Ovary (tissue), 9 donors: Measurements from ENCODE around the gene MYCL. TPM values are rescaled to one million over a fixed set of nuclear protein-coding genes. Genes with fewer than 3 reads are reported as not detected.

Experiments
- DNase-seq, 5 donors: peaks; one replicate each; pipeline ENCODE4 v3.0.0-alpha.2; 2019 to 2020
- H3K27ac ChIP-seq, 2 donors: fragments of 200-600 bp; one replicate each; pipeline versions ENCODE4 v1.5.1 to v1.8.0; 2019 to 2022
- H3K27me3 ChIP-seq: fragments of 200-600 bp; one replicate; pipeline ENCODE4 v1.8.0; 2022
- H3K36me3 ChIP-seq: fragments of 200-600 bp; sonication (generic); one replicate; pipeline ENCODE4 v1.5.1; 2019
- H3K4me1 ChIP-seq: one replicate; pipeline ENCODE4 v1.8.1; 2013; ENCODE audit warnings: mild to moderate bottlenecking, moderate library complexity; ENCODE audit not compliant: insufficient read depth
- H3K4me3 ChIP-seq: fragments of 200-600 bp; sonication (generic); one replicate; pipeline ENCODE4 v1.5.1; 2017
- H3K9me3 ChIP-seq, 2 donors: fragments of 200-600 bp in 1 of 2; sonication (generic) in 1 of 2; one replicate each; pipeline versions ENCODE4 v1.5.1 to v1.8.1; 2013 to 2019; ENCODE audit warnings: mild to moderate bottlenecking in 1 of 2, moderate library complexity in 1 of 2
- CTCF ChIP-seq, 3 donors: fragments of 450-650 bp in 2 of 3; fragments of 200-600 bp in 1 of 3; IDR thresholded peaks; one replicate each; pipeline versions ENCODE4 v1.5.1 to v1.8.0; 2016 to 2022; ENCODE audit warnings: antibody characterized with exemption in 3 of 3, mild to moderate bottlenecking in 1 of 3
- EP300 ChIP-seq: sonication (generic); formaldehyde crosslinking; IDR thresholded peaks from one replicate; pipeline ENCODE4 v1.6.1; 2017; ENCODE audit warnings: antibody characterized with exemption
- POLR2A ChIP-seq: fragments of 450-650 bp; IDR thresholded peaks from one replicate; pipeline ENCODE4 v1.6.1; 2017; ENCODE audit warnings: antibody characterized with exemption, mild to moderate bottlenecking, moderate library complexity
- WGBS, 3 donors: extraction: QIAGEN DNeasy Blood & Tissue Kit in 1 of 3; methylation state at CpG; one replicate each; pipeline versions ENCODE4 v1.1.5 to v1.1.7; 2013 to 2017; 5-methylcytosine and 5-hydroxymethylcytosine counted together
- intact Hi-C, 4 donors: fragments of 100-400 bp; cut with DNase I; formaldehyde crosslinking; loops; one replicate each; pipeline versions ENCODE4 v1.11.0 to v1.15.1; 2022 to 2023
- polyA plus RNA-seq, 2 donors: library from polyadenylated mRNA; stranded (reverse); fragments of 200-250 nt in 1 of 2; fragments of 350-450 nt in 1 of 2; fragmentation: Illumina TruSeq in 1 of 2; extraction: RNeasy Lipid Tissue Mini Kit (QIAGEN cat#74804) in 1 of 2; gene quantifications; one replicate each; pipeline ENCODE4 v1.2.3, GENCODE V29; 2013 to 2014
- total RNA-seq, 7 donors: library from RNA; depleted of rRNA in 2 of 7; stranded (reverse); fragments of >200 nt in 2 of 7; fragmentation: NEBNext Ultra II Directional in 3 of 7; extraction: Animal tissue kit (Norgen Biotek cat#: 25700) in 3 of 7; gene quantifications; one replicate each; pipeline versions ENCODE4 v1.1.0 to v1.2.4, GENCODE V29; 2016 to 2023
- donor health status: DM: no; HTN: no; CAD: no; lungs with moderate emphysema.
- donor health status: DM: no; HTN: no; CAD: no.
- donor health status: Bipolar disorder and iron deficiency.
- donor health status: DM: yes; HTN: yes; CAD: no.
- donor health status: DM: no; HTN: no; CAD: no.
- donor health status: DM: yes; HTN: yes; CAD: no.

MYCL gene
- total and polyA plus RNA-seq, 9 donors: 0.13 to 4.8 (median 0.96) TPM; not detected in 1

- H3K4me1 ChIP-seq: no peaks in the 10 kb centered on the region
- no peaks in the 10 kb centered on the region for H3K27me3 ChIP-seq
- WGBS, 3 donors: 10 to 15% (median 14%) methylated on average over 8 of the region's 8 CpGs
- no peak overlapping the region for H3K27ac ChIP-seq
- H3K9me3 ChIP-seq: no peaks in the 10 kb centered on the region
- intact Hi-C loops: no loop called here
- H3K36me3 ChIP-seq: no peaks in the 10 kb centered on the region
- no peak for DNase-seq
- TF ChIP-seq POLR2A (no peak), EP300 (no peak), CTCF (IDR thresholded peaks at IDR 0.05) (no peak)
- no peak overlapping the region for H3K4me3 ChIP-seq
These were observed 42.8 kb upstream of the MYCL start for GRCh38 chr1:39944410-39945112.

DNA sequence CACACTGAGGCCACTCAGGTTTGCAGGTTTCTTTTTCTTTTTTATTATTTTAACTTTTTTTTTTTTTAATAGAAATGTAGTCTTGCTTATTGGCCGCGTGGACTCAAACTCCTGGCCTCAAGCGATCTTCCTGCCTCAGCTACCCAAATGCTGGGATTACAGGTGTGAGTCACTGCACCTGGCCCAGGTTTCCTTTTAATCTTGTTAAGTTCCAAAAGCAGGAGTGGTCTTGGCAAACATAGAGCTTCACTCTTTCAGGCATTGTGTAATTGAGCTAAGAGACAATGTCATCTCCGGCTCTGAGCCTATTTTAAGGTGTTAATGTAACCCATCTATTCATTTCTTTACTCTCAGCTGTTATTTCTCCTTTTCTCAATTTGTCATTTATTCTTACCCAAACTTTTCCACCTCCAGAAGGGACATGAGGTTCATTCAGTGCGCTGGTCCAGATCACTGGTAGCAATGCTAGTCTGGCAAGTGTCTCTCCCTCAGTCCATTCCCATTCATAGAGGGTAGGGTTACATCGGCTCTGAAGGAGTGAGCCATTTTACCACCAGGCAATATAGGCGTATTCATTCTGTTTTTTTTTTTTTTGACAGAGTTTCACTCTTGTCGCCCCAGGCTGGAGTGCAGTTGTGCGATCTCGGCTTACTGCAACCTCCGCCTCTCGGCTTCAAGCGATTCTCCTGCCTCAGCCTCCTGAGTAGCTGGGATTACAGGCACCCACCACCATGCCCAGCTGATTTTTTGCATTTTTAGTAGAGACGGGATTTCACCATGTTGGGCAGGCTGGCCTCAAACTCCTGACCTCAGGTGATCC, 42.0 kb upstream of the MYCL start:
- intact Hi-C loops: no loop called here
- no peaks in the 10 kb centered on the region for H3K9me3 ChIP-seq
- no peak overlapping the region for H3K27ac ChIP-seq

DNA sequence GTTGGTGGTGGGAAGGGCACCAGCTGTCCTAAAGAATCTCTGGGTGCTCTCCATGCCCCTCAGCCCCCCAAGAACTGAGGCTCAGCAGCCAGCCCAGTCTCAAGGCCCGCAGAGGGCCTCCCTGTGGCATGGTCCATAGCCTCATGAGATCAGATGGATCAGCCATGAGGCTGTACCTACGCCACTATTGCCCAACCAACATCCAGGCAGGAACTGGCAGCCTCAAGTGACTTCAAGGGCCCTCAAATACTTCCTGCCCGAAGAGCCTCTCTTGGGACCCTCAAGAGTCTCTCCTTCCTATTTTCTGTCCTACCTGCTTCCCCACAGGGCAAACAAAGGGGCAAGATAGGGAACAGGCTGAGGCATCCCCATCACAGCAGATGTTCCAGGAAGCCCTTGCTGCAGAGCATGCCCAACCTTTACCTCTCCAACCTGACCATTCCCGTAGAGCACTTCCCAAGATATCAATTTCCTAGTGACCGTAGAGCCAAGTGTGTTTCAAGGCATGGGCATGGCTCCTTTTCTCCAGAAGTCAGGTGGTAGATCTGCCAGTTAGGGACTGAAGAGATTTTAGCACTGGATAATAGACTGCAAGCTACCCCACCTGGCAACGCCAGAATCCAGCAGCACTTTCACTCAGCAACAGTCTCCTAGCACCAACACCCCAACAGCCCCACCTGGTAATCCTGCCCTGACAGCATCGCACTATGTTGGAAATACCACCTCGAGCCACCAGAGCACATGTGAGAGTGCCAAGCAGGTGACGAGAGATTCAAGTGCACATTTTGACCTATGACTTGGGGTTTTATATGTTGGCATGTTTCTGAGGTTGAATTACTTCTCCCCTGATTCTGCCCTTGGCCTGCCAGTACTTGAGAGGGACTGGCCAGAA, 39.5 kb upstream of the MYCL start:
- 88 to 95% (median 89%) methylated on average over 9 of the region's 9 CpGs for WGBS, 3 donors
- no peak overlapping the region for H3K27ac ChIP-seq
- no peaks in the 10 kb centered on the region for H3K27me3 ChIP-seq
- no peak for TF ChIP-seq CTCF (IDR thresholded peaks at IDR 0.05)
- TF ChIP-seq EP300: no peak
- no peaks in the 10 kb centered on the region for H3K4me1 ChIP-seq
- no peaks in the 10 kb centered on the region for H3K9me3 ChIP-seq
- no peak overlapping the region for H3K4me3 ChIP-seq
- H3K36me3 ChIP-seq: no peaks in the 10 kb centered on the region
- DNase-seq: no peak
- intact Hi-C loops: no loop called here

More for the DNA sequence above, 42.0 kb upstream of the MYCL start:
- DNase-seq: no peak
- no peak for TF ChIP-seq POLR2A
- no peak for TF ChIP-seq EP300
- no peak for TF ChIP-seq CTCF (IDR thresholded peaks at IDR 0.05)
- Histone ChIP-seq H3K36me3 (no peaks in the 10 kb centered on the region), H3K27me3 (no peaks in the 10 kb centered on the region), H3K4me3 (no peak overlapping the region), H3K4me1 (no peaks in the 10 kb centered on the region)
- 87 to 90% (median 89%) methylated on average over 14 of the region's 14 CpGs for WGBS, 3 donors

DNA sequence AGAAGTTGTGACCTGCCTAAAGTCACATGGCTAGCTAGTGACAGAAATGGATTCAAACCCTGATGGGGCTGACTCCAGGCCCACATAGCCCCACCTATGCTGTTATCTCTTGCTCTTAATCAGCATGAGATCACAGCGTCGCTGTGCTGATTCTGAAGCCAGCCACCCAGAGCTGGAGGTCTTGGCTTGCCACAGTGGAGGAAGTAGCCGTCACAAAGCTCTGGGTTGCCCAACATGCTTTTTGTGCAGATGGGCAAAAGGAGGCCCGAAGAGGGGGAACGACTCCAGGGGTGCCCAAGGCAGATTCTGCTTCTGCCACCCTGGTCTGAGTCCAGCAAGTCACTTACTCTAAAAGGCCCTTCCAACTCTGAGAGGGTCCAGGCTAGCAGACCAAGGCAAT, 38.5 kb upstream of the MYCL start:
- intact Hi-C loops: no loop called here
- H3K36me3 ChIP-seq: no peaks in the 10 kb centered on the region
- H3K27me3 ChIP-seq: no peaks in the 10 kb centered on the region
- no peaks in the 10 kb centered on the region for H3K9me3 ChIP-seq
- no peak overlapping the region for H3K27ac ChIP-seq
- TF ChIP-seq CTCF (IDR thresholded peaks at IDR 0.05) (no peak), EP300 (no peak)
- H3K4me1 ChIP-seq: no peaks in the 10 kb centered on the region
- WGBS, 3 donors: 69 to 78% (median 75%) methylated on average over 5 of the region's 5 CpGs
- DNase-seq: no peak
- H3K4me3 ChIP-seq: no peak overlapping the region
